GM10266 (cell line): ENCODE measurements around the gene PTTG1IP.
A peak's percentile ranks its signal among the peaks of the same experiment; 100 is the strongest.

Experiments
- DNase-seq: peaks from one replicate; pipeline ENCODE4 v3.0.0; 2012; ENCODE audit errors: extremely low spot score
- TF ChIP-seq, protein P1 (sequence below): IDR thresholded peaks from 2 replicates; pipeline ENCODE4 v1.5.1; 2012; ENCODE audit warnings: mild to moderate bottlenecking, low read depth; ENCODE audit not compliant: control insufficient read depth, insufficient read depth; ENCODE audit errors: missing control alignments

PTTG1IP gene

DNA sequence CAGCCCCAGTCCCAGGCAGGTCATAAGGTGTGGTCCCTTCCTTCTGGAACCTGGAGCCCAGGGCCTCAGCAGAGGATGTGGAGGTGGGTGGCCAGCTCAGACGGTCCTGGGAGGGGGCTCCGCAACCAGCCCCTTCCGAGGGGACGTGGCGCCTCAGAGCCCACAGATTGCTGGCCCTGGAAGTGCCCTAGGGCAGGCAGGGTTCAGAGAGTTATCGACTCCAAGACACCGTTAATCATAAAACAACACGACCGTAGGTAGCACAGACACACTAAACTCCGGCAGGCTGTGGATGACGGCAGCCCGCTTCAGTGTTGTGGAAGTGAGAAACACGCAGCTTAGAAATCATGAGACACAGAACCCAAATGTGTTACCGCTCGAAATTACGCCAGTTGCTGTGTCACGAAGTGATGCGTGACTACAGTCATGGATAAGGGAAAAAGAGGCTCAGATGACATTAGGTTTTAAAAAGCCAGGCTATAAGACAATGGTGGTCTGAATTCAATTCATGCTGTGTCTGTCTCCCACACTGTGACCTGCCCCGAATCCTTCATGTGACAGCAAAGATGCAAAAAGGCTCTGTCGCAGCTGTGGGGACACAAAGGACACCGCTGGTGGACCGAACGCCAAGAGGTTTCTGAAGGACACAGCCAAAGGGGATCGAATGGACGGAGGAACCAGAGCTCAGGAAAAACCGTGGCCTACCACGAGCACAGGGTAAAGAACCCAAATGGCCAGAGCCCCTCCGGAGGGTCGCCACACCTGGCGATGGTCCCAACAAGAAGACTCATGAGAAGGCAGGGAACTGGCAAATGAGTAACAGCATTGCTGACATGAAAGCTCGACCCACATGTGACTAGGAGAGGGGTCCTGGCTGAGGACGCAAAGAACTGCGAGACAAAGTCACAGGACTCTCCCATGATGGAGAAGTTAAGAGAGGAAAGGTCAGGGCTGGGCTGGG is 53.9 kb downstream of the PTTG1IP start:
- no peak for DNase-seq
- TF ChIP-seq, protein P1, sequence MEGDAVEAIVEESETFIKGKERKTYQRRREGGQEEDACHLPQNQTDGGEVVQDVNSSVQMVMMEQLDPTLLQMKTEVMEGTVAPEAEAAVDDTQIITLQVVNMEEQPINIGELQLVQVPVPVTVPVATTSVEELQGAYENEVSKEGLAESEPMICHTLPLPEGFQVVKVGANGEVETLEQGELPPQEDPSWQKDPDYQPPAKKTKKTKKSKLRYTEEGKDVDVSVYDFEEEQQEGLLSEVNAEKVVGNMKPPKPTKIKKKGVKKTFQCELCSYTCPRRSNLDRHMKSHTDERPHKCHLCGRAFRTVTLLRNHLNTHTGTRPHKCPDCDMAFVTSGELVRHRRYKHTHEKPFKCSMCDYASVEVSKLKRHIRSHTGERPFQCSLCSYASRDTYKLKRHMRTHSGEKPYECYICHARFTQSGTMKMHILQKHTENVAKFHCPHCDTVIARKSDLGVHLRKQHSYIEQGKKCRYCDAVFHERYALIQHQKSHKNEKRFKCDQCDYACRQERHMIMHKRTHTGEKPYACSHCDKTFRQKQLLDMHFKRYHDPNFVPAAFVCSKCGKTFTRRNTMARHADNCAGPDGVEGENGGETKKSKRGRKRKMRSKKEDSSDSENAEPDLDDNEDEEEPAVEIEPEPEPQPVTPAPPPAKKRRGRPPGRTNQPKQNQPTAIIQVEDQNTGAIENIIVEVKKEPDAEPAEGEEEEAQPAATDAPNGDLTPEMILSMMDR: no peak

DNA sequence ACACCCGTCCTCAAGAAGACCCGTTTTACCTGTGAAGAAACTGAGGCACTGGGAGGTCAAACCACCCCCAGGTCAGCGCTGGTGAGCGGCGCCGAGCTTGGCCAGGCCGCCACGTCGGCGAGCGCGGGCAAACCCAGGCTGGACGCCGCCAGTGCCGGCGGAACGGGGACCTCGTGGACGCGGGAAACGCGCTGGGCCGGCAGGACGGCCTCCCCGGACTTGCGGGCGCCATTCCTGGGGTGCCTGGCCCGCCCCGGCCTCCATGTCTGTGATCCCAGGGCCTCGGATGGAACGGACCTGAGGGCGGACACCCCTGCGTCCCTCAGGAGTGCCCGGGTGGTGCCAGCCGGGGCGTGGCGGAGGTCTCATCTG is 54.9 kb downstream of the PTTG1IP start:
- TF ChIP-seq, protein P1: no peak
- no peak for DNase-seq

DNA sequence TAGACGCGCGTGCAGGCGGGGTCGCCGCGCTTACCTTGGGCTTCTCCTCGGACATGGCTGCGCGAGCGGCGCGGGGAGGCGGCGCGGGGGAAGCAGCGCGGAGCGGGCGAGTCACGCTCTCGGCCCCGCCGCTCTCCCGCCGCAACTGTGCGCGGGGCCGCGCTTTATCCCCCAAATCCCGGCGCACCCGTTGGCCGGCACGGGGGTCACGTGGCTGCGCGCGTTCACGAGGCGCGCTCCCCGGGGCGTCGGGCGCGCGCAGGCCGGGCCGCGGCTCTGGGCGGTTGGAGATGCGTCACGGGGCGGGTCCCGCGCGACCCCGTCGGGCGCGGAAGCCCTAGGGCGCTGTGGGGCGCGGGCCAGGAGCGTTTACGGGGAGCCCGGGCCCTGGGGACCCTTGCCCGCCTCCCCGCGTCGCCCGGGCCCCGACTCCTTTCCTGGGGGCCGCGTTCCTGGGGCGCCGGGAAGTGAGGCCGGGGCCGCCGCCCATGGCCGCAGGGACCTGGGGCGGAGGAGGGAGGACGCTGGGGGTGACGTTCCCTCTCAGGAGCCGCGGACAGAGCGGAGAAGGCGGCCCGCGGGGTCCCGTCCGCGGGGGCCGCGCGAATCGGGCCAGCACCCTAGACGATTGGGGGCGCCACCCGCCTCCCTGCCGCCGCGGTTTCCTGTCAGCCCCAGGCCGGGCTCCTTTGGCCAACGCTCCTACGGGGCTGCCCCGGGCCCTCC is 55.4 kb downstream of the PTTG1IP start, which contains the start of gene SUMO3:
Gene SUMO3, minus strand, starts transcription at position 149 of the 726 bp plus-strand sequence. Its CDS starts 94 bp downstream, at position 55.
- TF ChIP-seq, protein P1: no peak
- peak; percentile 98 for DNase-seq

DNA sequence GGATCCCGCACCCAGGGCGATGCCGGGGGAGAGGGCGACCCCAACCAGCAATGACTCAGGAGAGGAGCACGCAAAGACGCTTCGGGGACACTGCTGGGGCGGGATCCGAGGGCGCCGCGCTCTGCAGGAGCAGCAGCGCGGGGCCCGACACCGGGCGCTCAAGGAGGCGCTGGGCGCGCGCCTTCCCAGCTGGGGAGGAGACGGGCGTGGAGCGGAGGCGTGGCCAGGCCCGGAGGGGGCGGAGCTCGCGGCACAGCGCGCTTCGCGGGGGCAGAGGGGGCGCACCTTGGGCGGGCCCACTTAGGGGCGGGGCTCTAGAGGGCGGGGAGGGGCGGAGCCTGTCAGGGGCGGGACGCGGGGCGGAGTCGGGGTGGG is 56.0 kb downstream of the PTTG1IP start:
- DNase-seq: peak; percentile 100
- TF ChIP-seq, protein P1: no peak

DNA sequence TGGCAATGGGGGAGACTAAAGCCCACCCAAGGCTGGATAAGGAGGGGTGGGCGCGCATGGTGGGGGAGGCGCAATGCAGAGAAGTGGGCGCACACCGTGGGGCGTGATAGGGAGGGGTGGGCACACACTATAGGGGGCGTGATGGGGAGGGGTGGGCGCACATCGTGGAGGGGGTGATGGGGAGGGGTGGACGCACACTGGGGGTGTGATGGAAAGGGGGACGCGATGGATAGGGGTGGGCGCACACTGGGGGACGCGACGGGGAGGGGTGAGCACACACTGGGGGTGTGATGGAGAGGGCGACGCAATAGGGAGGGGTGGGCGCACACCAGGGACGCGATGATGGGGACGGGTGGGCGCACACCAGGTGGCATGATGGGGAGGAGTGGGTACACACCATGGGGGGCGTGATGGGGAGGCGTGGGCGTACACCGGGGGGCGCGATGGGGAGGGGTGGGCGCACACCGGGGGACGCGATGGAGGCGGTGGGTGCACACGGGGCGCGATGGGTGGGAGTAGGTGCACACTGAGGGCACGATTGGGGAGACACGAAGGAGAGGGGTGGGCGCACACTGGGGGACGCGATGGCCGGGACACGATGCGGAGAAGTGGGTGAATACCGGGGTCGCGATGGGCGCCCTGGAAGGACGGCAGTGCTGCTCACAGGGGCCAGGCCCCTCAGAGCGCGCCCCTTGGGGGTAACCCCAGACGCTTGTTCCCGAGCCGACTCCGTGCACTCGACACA is 56.6 kb downstream of the PTTG1IP start:
- TF ChIP-seq, protein P1: no peak
- no peak for DNase-seq

DNA sequence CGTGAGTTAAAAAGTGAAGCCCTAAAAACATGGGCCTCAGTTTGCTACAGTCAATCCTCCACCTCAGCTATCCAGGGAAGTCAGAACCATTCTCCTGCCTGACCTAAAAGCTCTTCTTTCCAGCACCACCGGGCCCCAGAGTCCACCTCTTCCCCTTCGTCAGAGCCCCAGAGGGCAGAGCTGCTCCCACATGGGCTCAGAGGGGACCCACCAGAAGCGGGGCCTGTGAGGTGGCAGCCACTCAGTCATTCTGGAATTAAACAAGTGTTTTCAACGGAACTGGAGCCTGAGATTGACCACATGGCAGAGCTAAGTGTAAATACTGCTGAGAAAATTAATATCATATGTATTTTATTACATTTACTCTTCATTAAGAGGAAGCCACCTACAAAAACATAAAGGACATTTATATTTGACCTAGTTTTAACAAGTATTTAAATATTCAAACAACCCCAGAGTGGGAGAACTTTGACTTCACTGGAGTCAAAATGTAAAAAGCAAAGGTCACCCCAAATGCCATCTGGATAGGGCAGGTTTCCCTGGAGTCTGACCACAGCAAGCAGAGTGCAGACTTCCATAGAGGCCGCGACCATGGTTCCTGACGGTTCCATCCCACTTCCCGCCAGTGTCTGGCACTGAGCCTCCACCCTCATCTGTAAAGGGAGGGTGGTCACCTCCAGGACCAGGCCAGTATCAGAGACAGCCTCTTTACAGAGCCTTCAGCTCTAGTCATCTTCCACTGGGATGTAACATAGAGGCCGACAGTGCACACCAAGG is 57.5 kb downstream of the PTTG1IP start:
- DNase-seq: no peak

More for the DNA sequence above, 57.5 kb downstream of the PTTG1IP start:
- TF ChIP-seq, protein P1: no peak
